GM10266 (cell line): ENCODE measurements around the gene BNIP3.
"Not testable (repeated sequence)": the region's sequence is repeated elsewhere in the genome, so short reads cannot be mapped to it uniquely, and the experiment has no call there.

Experiments
- DNase-seq: peaks from one replicate; pipeline ENCODE4 v3.0.0; 2012; ENCODE audit errors: extremely low spot score
- TF ChIP-seq, protein P1 (sequence below): IDR thresholded peaks from 2 replicates; pipeline ENCODE4 v1.5.1; 2012; ENCODE audit warnings: mild to moderate bottlenecking, low read depth; ENCODE audit not compliant: control insufficient read depth, insufficient read depth; ENCODE audit errors: missing control alignments

Gene BNIP3

GRCh38 chr10:131921184-131921583 is 60.5 kb downstream of the BNIP3 start:
- TF ChIP-seq, protein P1, sequence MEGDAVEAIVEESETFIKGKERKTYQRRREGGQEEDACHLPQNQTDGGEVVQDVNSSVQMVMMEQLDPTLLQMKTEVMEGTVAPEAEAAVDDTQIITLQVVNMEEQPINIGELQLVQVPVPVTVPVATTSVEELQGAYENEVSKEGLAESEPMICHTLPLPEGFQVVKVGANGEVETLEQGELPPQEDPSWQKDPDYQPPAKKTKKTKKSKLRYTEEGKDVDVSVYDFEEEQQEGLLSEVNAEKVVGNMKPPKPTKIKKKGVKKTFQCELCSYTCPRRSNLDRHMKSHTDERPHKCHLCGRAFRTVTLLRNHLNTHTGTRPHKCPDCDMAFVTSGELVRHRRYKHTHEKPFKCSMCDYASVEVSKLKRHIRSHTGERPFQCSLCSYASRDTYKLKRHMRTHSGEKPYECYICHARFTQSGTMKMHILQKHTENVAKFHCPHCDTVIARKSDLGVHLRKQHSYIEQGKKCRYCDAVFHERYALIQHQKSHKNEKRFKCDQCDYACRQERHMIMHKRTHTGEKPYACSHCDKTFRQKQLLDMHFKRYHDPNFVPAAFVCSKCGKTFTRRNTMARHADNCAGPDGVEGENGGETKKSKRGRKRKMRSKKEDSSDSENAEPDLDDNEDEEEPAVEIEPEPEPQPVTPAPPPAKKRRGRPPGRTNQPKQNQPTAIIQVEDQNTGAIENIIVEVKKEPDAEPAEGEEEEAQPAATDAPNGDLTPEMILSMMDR = no peak
- DNase-seq = peak; percentile 64

GRCh38 chr10:131920693-131921092 is 61.0 kb downstream of the BNIP3 start:
- no peak for DNase-seq
- TF ChIP-seq, protein P1 = no peak

GRCh38 chr10:131920151-131920550 is 61.6 kb downstream of the BNIP3 start:
- DNase-seq = no peak
- TF ChIP-seq, protein P1 = no peak

DNA sequence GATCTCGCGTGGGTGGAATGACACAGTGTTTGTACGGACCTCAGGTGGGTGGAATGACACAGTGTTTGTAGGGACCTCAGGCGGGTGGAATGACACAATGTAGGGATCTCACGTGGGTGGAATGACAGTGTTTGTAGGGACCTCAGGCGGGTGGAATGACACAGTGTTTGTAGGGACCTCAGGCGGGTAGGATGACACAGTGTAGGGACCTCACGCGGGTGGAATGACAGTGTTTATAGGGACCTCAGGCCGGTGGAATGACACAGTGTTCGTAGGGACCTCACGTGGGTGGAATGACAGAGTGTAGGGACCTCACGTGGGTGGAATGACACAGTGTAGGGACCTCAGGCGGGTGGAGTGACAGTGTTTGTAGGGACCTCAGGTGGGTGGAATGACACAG is 62.3 kb downstream of the BNIP3 start:
- DNase-seq = not testable (repeated sequence)
